KG1 (cell line): ENCODE measurements around the gene TAP1.

Experiments
- DNase-seq: peaks from one replicate; lab custom pipeline; 2025; lab: John Stamatoyannopoulos, UW

The TAP1 gene

DNA sequence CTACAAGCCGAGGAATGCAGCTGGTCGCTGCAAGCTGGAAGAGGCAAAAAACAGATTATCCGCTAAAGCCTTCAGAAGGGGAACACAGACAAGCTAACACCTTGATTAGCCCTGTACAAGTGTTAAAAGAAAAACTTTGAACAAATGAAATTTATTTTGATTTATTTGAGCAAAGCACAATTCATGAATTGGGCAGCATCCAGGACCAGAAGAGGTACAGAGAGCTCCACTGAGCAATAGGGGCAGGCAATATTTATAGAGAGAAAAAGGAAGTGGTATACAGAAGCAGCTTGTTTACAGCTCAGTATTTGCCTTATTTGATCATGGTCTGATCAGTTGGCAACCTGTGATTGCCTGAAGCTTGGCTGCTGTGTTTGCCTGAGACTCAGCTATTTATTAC is 54.3 kb downstream of the TAP1 start:
- no peak for DNase-seq

DNA sequence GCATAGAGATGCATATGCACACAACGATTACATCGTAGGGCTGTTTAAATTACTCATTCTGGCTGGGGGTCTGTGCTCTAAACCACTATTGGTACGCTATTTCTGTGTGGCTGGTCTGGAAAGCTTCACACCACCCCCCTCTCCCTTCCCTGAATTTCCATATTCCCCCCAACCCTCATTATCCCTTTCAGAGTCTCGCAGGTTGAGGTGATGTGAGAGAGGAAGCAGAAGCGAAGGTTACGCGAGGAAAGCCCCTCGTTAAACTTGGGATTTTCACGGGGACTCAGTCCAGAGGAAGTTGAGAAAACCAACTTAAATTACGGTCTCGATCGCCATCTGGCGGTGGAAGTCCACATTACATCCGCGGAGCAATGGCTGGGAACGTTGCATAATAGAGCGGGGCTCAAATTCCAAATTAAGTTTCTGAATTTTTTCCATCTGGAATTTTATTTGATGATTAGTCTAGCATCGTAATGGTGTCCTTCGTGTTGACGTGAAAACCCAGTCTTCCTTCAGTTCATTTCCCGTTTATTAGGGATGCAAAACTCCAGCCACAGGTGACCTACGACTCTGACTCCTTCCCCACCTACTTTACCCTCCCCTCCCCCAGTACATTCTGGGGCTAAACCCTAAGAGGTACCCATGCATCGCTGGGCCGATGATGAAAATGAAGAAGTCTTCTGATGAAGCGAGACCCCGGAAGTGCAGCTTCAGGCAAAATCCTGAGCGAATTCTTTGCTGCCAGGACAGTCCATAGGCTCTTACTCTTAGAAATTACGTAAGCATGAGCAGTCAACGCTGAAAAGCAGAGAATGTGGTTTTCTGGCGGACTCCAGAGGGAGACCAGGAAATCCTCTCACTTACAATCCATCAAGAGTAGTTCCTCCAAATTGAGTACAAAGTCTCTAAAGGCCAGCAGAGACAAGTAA is 56.4 kb downstream of the TAP1 start:
- DNase-seq = peak; percentile 67
